ENCODE measurements around the gene BAHCC1. TPM values are rescaled to one million over a fixed set of nuclear protein-coding genes. Genes with fewer than 3 reads are reported as not detected.

Gene BAHCC1
- 32.5 and 87.9 TPM in 2 replicates for total RNA-seq (2011; cell fraction: chromatin; rRNA removed; ENCODE audit: low replicate concordance)
- total RNA-seq (2011; cell fraction: nucleolus; rRNA removed): 48.6 and 57.5 TPM in 2 replicates
- 39.0 and 40.6 TPM in 2 replicates for total RNA-seq (2011; cell fraction: nucleoplasm; rRNA removed)
- total RNA-seq (2014; rRNA removed): 11.1 and 13.9 TPM in 2 replicates
- total RNA-seq (2014; rRNA removed; fragmentation: Illumina TruSeq; extraction: Trizol): 2.1 and 2.6 TPM in 2 replicates
- total RNA-seq (2015; rRNA removed; fragmentation: Illumina TruSeq; extraction: Trizol): 5.0 and 6.5 TPM in 2 replicates
- total RNA-seq (2021): 20.8 and 26.9 TPM in 2 replicates
- polyA plus RNA-seq (2011; rRNA removed): 4.4 and 11.8 TPM in 2 replicates
- polyA plus RNA-seq (2011; cell fraction: cytosol; rRNA removed): 8.6 and 8.8 TPM in 2 replicates
- polyA plus RNA-seq (2011; cell fraction: nucleus; rRNA removed): 112 and 139 TPM in 2 replicates
- 14.4 and 22.5 TPM in 2 replicates for polyA plus RNA-seq (2012)
- polyA plus RNA-seq (2014; fragmentation: Illumina TruSeq; extraction: Trizol): 5.5 and 6.8 TPM in 2 replicates
- under 1 TPM; 0.14 to 0.24 TPM for polyA plus RNA-seq (2014; fragmentation: Nextera tagmentation; extraction: Ambion mirVana)
- polyA plus RNA-seq (2014; rRNA removed): 17.2 and 23.3 TPM in 2 replicates
- polyA minus RNA-seq (2011; rRNA and poly(A)+ RNA removed): 0.72 and 2.7 TPM in 2 replicates
- polyA minus RNA-seq (2011; cell fraction: cytosol; rRNA and poly(A)+ RNA removed): 6.8 and 8.7 TPM in 2 replicates
- polyA minus RNA-seq (2011; cell fraction: nucleus; rRNA and poly(A)+ RNA removed): 12.7 and 15.3 TPM in 2 replicates
- Bru-seq, nascent RNA: percentile 52 among the genes with signal in this experiment
- BruChase-seq, experiment 1, labeled RNA remaining after a 2-hour chase: percentile 48 among the genes with signal in this experiment
- percentile 48 among the genes with signal in this experiment for BruChase-seq, experiment 2, labeled RNA remaining after a 6-hour chase
- long read RNA-seq, experiment 1, transcript BAHCC1-208 (1 exons, 1,890 nt): major isoform, 17 of 43 reads
- long read RNA-seq, experiment 1, partial matches to known transcripts: 11 of 43 reads
- long read RNA-seq, experiment 1, other reads (novel, unspliced or antisense): 11 of 43 reads
- long read RNA-seq, experiment 2, partial matches to known transcripts: 2 of 14 reads
- long read RNA-seq, experiment 2, other reads (novel, unspliced or antisense): 9 of 14 reads
- long read RNA-seq, experiment 3, partial matches to known transcripts: 0 of 1 reads
- long read RNA-seq, experiment 3, other reads (novel, unspliced or antisense): 1 of 1 reads

- no peaks in the 10 kb centered on the region for H3K9me3 ChIP-seq (replicated peaks; ENCODE audit: control insufficient read depth, insufficient read depth, low read depth, low read length)
- peak; percentile 78 for ATAC-seq
- peak within 1 kb of the TSS; percentile 83 for H3K4me2 ChIP-seq (ENCODE audit: insufficient read depth, low read length)
- peak within 1 kb of the TSS; percentile 78 for H2AFZ ChIP-seq (ENCODE audit: low read depth, low read length)
- in situ Hi-C loops (cut with MboI): loop anchor here (5.0 kb wide), 1 partner anchor 87 kb away; no protein-coding TSS in a partner anchor
- no peaks in the 10 kb centered on the region for H3K27me3 ChIP-seq (ENCODE audit: control insufficient read depth in 2 of 2, insufficient read depth in 2 of 2, low read length in 2 of 2)
- peak; percentile 89 to 99 (median 92) for DNase-seq (ENCODE audit: extremely low read depth in 1 of 4, low spot score in 3 of 4)
- peaks cover 17 to 88% of the 10 kb centered on the region in 2 experiments for H3K4me1 ChIP-seq (replicated peaks in 1 of 2; ENCODE audit: control insufficient read depth in 2 of 2, insufficient read depth in 2 of 2, low read length in 2 of 2)
- peak within 1 kb of the TSS; percentile 57 for H3K27ac ChIP-seq (ENCODE audit: extremely low read depth, low read depth, low read length)
- peak within 1 kb of the TSS; percentile 20 for H3K4me3 ChIP-seq
- H3K36me3 ChIP-seq (ENCODE audit: control insufficient read depth, insufficient read depth, low read length): peaks cover 9% of the 10 kb centered on the region; the same call in 2 of the 3 replicates
- H3K9me1 ChIP-seq (ENCODE audit: control insufficient read depth, insufficient read depth, low read length): no peaks in the 10 kb centered on the region
- H4K20me1 ChIP-seq (replicated peaks; ENCODE audit: control insufficient read depth, insufficient read depth, low read length): no peaks in the 10 kb centered on the region; the same call in 1 of the 2 replicates
- ChIA-PET POLR2A (interaction anchor here (0.6 to 1.7 kb wide), 20 partner anchors 10 to 1558 kb away, joined by 3 to 18 read pairs (median 3); no protein-coding TSS in a partner anchor), CTCF (ENCODE audit: low intra/inter-chr PET ratio) (interaction anchor here (0.6 kb wide), 1 partner anchor 8 kb away, joined by 3 read pairs; no protein-coding TSS in a partner anchor)
- BruUV-seq (replicated peaks): no TSS peak
- peaks cover 43% of the 10 kb centered on the region for H3K79me2 ChIP-seq (ENCODE audit: control insufficient read depth, insufficient read depth, low read length)
- intact Hi-C loops (cut with micrococcal nuclease): no loop called here
- WGBS (ENCODE audit: insufficient coverage, low coverage, missing lambda C conversion rate): 2% methylated on average over 39 of the region's 40 CpGs
- H3K9ac ChIP-seq (ENCODE audit: insufficient read depth in 1 of 2, low read depth in 2 of 2, low read length in 2 of 2): peak within 1 kb of the TSS; percentile 51 to 84
- peak; percentile 96 for FAIRE-seq
- TF ChIP-seq ELF2 (CRISPR knock-in tag; IDR thresholded peaks at IDR 0.05) (no peak), TEAD4 (IDR thresholded peaks at IDR 0.05; ENCODE audit: low read length) (peak; percentile 21; the same call in 1 of the 2 replicates), TEAD4 (CRISPR knock-in tag; IDR thresholded peaks at IDR 0.05; ENCODE audit: borderline replicate concordance) (no peak), HNRNPL (IDR thresholded peaks at IDR 0.05; ENCODE audit: low read depth, low read length) (no peak), ZNF134 (CRISPR knock-in tag; conservative IDR thresholded peaks at IDR 0.05) (no peak), ARID1B (IDR thresholded peaks at IDR 0.05) (no peak), ZMIZ1 (IDR thresholded peaks at IDR 0.05; ENCODE audit: low read depth in 2 of 2, low read length in 2 of 2) (no peak), VEZF1 (CRISPR knock-in tag; IDR thresholded peaks at IDR 0.05) (peak; percentile 36; the same call in 1 of the 2 replicates), RHOXF2B (CRISPR knock-in tag; conservative IDR thresholded peaks at IDR 0.05) (no peak), RBM17 (IDR thresholded peaks at IDR 0.05; ENCODE audit: borderline replicate concordance, low read depth, low read length) (no peak), NR2C1 (IDR thresholded peaks at IDR 0.05) (no peak), NR2C1 (tag; IDR thresholded peaks at IDR 0.05) (no peak)
Measured at GRCh38 chr17:81394921-81395599, at the start of gene BAHCC1. BAHCC1 (plus strand) TSS chr17:81395457; CDS start chr17:81399740, 4,283 bp downstream.
